ENCODE measurements around the gene CALN1. TPM values are rescaled to one million over a fixed set of nuclear protein-coding genes. Genes with fewer than 3 reads are reported as not detected.

CALN1 gene
- total and polyA plus RNA-seq, 2 experiments from 2014 or later, result 7.6 to 14.5 TPM

DNA sequence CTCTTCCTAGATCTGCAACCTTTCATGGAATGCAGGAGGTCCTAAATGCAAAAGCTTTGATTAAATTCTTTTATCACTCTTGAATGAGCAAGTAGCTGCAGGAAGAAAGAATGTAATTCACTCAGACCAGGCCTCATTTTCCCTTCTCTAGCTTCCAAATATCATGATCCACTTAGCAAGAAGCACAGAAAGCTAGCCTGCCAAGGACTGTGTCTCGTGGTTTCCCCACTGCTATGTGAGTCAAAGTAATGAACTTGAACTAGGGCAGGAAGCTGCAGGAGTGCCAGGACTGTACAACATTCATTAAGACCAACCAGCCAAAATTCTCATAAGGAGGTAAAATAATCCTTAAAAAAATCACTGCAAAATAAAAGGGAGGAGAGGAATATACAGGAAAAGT is 379.2 kb downstream of the CALN1 start (continued):
- TF ChIP-seq STAT1 (IDR thresholded peaks at IDR 0.05; ENCODE audit: unreplicated experiment), result no peak

DNA sequence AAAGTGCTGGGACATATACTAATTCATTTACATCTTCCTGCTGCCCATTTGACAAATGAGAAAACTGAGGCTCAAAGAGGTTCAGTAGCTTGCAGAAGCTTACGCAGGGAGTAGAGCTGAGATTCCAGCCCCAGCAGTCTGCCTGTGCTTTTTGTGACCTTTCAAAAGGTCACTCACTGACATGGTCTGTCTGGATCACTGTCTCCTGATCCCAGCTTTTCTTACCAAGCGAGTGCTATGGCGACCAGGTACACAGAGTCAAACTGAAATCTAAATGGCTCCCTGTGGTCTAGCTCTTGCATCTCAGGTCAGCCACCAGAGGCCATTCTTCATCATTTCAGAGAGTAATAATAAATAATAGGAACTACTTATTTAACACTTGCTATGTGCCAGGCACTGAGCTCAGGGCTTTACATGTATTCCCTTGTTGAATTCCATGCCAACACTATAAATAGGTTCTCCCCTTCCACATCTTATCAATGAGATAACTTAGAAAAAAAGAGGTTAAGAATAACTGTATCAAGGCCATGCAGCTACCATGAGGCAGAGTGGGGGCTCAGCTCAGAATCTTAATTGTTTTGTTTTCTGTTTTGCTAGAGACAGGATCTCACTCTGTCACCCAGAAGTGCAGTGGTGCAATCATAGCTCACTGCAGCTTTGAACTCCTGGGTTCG is 381.0 kb downstream of the CALN1 start:
- Histone ChIP-seq H3K36me3 (ENCODE audit: insufficient read depth) (no peaks in the 10 kb centered on the region), H3K79me2 (replicated peaks; ENCODE audit: insufficient read depth) (no peaks in the 10 kb centered on the region), H3K4me2 (no peak overlapping the region), H3F3A (replicated peaks; ENCODE audit: low read depth) (no peaks in the 10 kb centered on the region), H3K27ac (ENCODE audit: low read depth) (no peak overlapping the region), H4K20me1 (replicated peaks; ENCODE audit: insufficient read depth) (no peaks in the 10 kb centered on the region), H3K4me1 (ENCODE audit: insufficient read depth) (0 out of 2 replicates have a peak, but pooled peaks cover 10% of the 10 kb centered on the region), H2AFZ (no peak overlapping the region), H3K4me3 (no peak overlapping the region), H3K27me3 (ENCODE audit: insufficient read depth) (no peaks in the 10 kb centered on the region), H3K9me2 (ENCODE audit: insufficient read depth) (peaks cover 7% of the 10 kb centered on the region)
- ATAC-seq (no peak), DNase-seq (ENCODE audit: low spot score) (peak; percentile 6)
- peaks cover 10% of the 10 kb centered on the region for H3K4me1 Mint-ChIP-seq
- H3K27ac Mint-ChIP-seq, result no peak overlapping the region
- H3K9me3 Mint-ChIP-seq, result no peaks in the 10 kb centered on the region
- TF ChIP-seq ZNF114 (CRISPR knock-in tag; IDR thresholded peaks at IDR 0.05) (no peak), JUNB (IDR thresholded peaks at IDR 0.05; ENCODE audit: unreplicated experiment) (no peak), CREB1 (CRISPR knock-in tag; IDR thresholded peaks at IDR 0.05; ENCODE audit: low read depth) (no peak), STAT1 (IDR thresholded peaks at IDR 0.05; ENCODE audit: unreplicated experiment) (no peak), POLR2AphosphoS5 (IDR thresholded peaks at IDR 0.05; ENCODE audit: low read depth) (no peak), ZNF331 (CRISPR knock-in tag; IDR thresholded peaks at IDR 0.05; ENCODE audit: low read depth) (no peak)
- TF ChIP-seq, protein P1, sequence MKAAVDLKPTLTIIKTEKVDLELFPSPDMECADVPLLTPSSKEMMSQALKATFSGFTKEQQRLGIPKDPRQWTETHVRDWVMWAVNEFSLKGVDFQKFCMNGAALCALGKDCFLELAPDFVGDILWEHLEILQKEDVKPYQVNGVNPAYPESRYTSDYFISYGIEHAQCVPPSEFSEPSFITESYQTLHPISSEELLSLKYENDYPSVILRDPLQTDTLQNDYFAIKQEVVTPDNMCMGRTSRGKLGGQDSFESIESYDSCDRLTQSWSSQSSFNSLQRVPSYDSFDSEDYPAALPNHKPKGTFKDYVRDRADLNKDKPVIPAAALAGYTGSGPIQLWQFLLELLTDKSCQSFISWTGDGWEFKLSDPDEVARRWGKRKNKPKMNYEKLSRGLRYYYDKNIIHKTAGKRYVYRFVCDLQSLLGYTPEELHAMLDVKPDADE (IDR thresholded peaks at IDR 0.05), result no peak
- TF ChIP-seq, protein P2, sequence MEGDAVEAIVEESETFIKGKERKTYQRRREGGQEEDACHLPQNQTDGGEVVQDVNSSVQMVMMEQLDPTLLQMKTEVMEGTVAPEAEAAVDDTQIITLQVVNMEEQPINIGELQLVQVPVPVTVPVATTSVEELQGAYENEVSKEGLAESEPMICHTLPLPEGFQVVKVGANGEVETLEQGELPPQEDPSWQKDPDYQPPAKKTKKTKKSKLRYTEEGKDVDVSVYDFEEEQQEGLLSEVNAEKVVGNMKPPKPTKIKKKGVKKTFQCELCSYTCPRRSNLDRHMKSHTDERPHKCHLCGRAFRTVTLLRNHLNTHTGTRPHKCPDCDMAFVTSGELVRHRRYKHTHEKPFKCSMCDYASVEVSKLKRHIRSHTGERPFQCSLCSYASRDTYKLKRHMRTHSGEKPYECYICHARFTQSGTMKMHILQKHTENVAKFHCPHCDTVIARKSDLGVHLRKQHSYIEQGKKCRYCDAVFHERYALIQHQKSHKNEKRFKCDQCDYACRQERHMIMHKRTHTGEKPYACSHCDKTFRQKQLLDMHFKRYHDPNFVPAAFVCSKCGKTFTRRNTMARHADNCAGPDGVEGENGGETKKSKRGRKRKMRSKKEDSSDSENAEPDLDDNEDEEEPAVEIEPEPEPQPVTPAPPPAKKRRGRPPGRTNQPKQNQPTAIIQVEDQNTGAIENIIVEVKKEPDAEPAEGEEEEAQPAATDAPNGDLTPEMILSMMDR (conservative IDR thresholded peaks at IDR 0.05; ENCODE audit: low read depth in 2 of 2), result no peak
- TF ChIP-seq, protein P3, sequence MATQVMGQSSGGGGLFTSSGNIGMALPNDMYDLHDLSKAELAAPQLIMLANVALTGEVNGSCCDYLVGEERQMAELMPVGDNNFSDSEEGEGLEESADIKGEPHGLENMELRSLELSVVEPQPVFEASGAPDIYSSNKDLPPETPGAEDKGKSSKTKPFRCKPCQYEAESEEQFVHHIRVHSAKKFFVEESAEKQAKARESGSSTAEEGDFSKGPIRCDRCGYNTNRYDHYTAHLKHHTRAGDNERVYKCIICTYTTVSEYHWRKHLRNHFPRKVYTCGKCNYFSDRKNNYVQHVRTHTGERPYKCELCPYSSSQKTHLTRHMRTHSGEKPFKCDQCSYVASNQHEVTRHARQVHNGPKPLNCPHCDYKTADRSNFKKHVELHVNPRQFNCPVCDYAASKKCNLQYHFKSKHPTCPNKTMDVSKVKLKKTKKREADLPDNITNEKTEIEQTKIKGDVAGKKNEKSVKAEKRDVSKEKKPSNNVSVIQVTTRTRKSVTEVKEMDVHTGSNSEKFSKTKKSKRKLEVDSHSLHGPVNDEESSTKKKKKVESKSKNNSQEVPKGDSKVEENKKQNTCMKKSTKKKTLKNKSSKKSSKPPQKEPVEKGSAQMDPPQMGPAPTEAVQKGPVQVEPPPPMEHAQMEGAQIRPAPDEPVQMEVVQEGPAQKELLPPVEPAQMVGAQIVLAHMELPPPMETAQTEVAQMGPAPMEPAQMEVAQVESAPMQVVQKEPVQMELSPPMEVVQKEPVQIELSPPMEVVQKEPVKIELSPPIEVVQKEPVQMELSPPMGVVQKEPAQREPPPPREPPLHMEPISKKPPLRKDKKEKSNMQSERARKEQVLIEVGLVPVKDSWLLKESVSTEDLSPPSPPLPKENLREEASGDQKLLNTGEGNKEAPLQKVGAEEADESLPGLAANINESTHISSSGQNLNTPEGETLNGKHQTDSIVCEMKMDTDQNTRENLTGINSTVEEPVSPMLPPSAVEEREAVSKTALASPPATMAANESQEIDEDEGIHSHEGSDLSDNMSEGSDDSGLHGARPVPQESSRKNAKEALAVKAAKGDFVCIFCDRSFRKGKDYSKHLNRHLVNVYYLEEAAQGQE (IDR thresholded peaks at IDR 0.05; ENCODE audit: unreplicated experiment), result no peak
- TF ChIP-seq, protein P4, sequence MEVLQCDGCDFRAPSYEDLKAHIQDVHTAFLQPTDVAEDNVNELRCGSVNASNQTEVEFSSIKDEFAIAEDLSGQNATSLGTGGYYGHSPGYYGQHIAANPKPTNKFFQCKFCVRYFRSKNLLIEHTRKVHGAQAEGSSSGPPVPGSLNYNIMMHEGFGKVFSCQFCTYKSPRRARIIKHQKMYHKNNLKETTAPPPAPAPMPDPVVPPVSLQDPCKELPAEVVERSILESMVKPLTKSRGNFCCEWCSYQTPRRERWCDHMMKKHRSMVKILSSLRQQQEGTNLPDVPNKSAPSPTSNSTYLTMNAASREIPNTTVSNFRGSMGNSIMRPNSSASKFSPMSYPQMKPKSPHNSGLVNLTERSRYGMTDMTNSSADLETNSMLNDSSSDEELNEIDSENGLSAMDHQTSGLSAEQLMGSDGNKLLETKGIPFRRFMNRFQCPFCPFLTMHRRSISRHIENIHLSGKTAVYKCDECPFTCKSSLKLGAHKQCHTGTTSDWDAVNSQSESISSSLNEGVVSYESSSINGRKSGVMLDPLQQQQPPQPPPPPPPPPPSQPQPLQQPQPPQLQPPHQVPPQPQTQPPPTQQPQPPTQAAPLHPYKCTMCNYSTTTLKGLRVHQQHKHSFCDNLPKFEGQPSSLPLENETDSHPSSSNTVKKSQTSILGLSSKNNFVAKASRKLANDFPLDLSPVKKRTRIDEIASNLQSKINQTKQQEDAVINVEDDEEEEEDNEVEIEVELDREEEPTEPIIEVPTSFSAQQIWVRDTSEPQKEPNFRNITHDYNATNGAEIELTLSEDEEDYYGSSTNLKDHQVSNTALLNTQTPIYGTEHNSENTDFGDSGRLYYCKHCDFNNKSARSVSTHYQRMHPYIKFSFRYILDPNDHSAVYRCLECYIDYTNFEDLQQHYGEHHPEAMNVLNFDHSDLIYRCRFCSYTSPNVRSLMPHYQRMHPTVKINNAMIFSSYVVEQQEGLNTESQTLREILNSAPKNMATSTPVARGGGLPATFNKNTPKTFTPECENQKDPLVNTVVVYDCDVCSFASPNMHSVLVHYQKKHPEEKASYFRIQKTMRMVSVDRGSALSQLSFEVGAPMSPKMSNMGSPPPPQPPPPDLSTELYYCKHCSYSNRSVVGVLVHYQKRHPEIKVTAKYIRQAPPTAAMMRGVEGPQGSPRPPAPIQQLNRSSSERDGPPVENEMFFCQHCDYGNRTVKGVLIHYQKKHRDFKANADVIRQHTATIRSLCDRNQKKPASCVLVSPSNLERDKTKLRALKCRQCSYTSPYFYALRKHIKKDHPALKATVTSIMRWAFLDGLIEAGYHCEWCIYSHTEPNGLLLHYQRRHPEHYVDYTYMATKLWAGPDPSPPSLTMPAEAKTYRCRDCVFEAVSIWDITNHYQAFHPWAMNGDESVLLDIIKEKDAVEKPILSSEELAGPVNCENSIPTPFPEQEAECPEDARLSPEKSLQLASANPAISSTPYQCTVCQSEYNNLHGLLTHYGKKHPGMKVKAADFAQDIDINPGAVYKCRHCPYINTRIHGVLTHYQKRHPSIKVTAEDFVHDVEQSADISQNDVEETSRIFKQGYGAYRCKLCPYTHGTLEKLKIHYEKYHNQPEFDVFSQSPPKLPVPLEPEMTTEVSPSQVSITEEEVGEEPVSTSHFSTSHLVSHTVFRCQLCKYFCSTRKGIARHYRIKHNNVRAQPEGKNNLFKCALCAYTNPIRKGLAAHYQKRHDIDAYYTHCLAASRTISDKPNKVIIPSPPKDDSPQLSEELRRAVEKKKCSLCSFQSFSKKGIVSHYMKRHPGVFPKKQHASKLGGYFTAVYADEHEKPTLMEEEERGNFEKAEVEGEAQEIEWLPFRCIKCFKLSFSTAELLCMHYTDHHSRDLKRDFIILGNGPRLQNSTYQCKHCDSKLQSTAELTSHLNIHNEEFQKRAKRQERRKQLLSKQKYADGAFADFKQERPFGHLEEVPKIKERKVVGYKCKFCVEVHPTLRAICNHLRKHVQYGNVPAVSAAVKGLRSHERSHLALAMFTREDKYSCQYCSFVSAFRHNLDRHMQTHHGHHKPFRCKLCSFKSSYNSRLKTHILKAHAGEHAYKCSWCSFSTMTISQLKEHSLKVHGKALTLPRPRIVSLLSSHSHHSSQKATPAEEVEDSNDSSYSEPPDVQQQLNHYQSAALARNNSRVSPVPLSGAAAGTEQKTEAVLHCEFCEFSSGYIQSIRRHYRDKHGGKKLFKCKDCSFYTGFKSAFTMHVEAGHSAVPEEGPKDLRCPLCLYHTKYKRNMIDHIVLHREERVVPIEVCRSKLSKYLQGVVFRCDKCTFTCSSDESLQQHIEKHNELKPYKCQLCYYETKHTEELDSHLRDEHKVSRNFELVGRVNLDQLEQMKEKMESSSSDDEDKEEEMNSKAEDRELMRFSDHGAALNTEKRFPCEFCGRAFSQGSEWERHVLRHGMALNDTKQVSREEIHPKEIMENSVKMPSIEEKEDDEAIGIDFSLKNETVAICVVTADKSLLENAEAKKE (CRISPR knock-in tag; IDR thresholded peaks at IDR 0.05), result no peak
- peaks cover 4% of the 10 kb centered on the region for H3K27me3 Mint-ChIP-seq (ENCODE audit: insufficient read depth, low read depth, poor library complexity)
- H3K36me3 Mint-ChIP-seq (ENCODE audit: low read depth), result peaks cover 10% of the 10 kb centered on the region; the same call in 1 of the 3 replicates
- H3K4me3 Mint-ChIP-seq, result no peak overlapping the region

Measured in GM23338 (cell line).